Pancreas (tissue), 10 donors: ENCODE results near the gene SNUPN. TPM values are rescaled to one million over a fixed set of nuclear protein-coding genes. Genes with fewer than 3 reads are reported as not detected.

Experiments used
- ATAC-seq, 4 donors: fragments of 200-7000 bp; cut with Tn5 transposase; one replicate each; pipeline versions ENCODE4 v1.8.0 to v1.9.1; 2020; ENCODE audit warnings: mild to moderate bottlenecking in 4 of 4, moderate library complexity in 4 of 4
- DNase-seq, 6 donors: peaks; one replicate each; pipeline ENCODE4 v3.0.0-alpha.2; 2020
- FAIRE-seq: peaks from 2 replicates; lab custom pipeline; 2012; peaks lifted over from hg19 to GRCh38; lab: Jason Lieb, UNC
- H3K27ac ChIP-seq, 4 donors: fragments of 200-600 bp; sonication (generic); 1 replicate in 3 of 4; 2 replicates in 1 of 4; pipeline versions ENCODE4 v1.5.0 to v1.8.0; 2020
- H3K27me3 ChIP-seq, 4 donors: fragments of 200-600 bp; one replicate each; pipeline ENCODE4 v1.8.0; 2021
- H3K36me3 ChIP-seq, 3 donors: fragments of 200-600 bp; sonication (generic) in 1 of 3; one replicate each; pipeline versions ENCODE4 v1.5.0 to v1.8.0; 2020 to 2021
- H3K4me1 ChIP-seq, 3 donors: fragments of 200-600 bp; one replicate each; pipeline ENCODE4 v1.8.0; 2021
- H3K4me3 ChIP-seq, 4 donors: fragments of 200-600 bp; sonication (generic) in 2 of 4; one replicate each; pipeline versions ENCODE4 v1.5.0 to v1.8.0; 2020 to 2021
- H3K9me3 ChIP-seq, 4 donors: fragments of 200-600 bp; one replicate each; pipeline ENCODE4 v1.8.0; 2021
- CTCF ChIP-seq, 4 donors: fragments of 200-600 bp; sonication (generic) in 3 of 4; IDR thresholded peaks; one replicate each; pipeline versions ENCODE4 v1.5.0 to v1.8.0; 2021; ENCODE audit warnings: antibody characterized with exemption in 4 of 4
- WGBS, 2 donors: extraction: QIAGEN DNeasy Blood & Tissue Kit; methylation state at CpG; one replicate each; pipeline ENCODE4 v1.1.7; 2013; 5-methylcytosine and 5-hydroxymethylcytosine counted together
- intact Hi-C, 3 donors: fragments of 100-400 bp; cut with DNase I; formaldehyde crosslinking; loops; one replicate each; pipeline versions ENCODE4 v1.11.1 to v1.14.2; 2022
- polyA plus RNA-seq, 2 donors: library from polyadenylated mRNA; stranded (reverse); fragments of 200-250 nt; gene quantifications; one replicate each; pipeline ENCODE4 v1.2.3, GENCODE V29; 2013
- total RNA-seq, 6 donors: library from RNA; stranded (reverse); fragmentation: NEBNext Ultra II Directional in 4 of 6; extraction: Animal tissue kit (Norgen Biotek cat#: 25700) in 4 of 6; gene quantifications; one replicate each; pipeline versions ENCODE4 v1.2.1 to v1.2.4, GENCODE V29; 2021 to 2023
- donor health status: healthy with polysubstance abuse.
- donor health status: DM: no; HTN: no; CAD: no; lungs with moderate emphysema.
- donor health status: DM: no; HTN: no; CAD: no.
- donor health status: control.
- donor health status: control.
- donor health status: Bipolar disorder and iron deficiency.
- donor health status: DM: yes; HTN: yes; CAD: no.
- donor health status: DM: no; HTN: no; CAD: no.
- donor health status: DM: no; HTN: no; CAD: no.
- donor health status: DM: yes; HTN: yes; CAD: no.

SNUPN gene
- total and polyA plus RNA-seq, 8 donors: 5.1 to 13.1 (median 7.9) TPM

DNA sequence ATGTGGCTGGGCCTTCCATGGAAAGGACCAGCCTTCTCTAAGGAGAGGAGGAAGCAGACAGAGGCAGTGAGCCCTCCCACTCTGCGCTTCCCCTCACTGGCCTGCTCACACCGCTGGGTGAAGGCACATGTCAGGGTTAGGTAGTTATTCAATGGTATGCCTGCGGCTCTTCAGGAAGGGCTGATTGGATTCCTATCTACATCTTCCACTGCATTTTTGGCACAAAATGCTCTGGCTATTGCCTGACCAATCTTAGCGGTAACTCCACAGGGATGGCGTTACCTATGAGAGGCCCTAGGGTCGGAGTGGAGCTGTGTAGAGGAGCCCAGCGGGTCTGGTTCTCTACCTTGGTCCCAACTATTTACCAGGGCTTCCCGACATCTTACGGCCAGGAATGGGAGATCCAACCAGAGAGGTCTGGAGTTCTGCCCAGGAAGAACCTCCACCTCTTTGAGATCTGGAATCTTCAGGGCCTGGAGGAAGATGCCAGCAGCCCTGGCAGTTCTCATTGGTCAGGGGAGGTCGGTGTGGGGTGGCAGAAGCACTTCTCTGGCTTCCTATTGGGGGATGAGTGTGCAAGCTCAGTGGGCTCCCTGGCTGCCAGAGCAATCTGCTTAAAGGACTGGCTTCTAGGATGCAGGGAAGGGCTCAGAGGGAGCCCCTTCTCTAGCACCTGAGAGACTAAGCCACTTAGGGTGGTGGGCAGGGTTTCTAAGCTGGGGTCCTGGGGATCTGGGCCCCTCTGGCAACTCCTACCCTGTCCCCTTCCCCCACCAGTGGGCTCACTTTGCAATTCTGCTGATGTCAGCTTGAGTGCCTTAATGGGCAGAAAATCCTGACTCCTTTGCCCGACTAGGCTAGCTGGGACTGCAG is 46.4 kb upstream of the SNUPN start:
- peaks cover 9 to 14% (median 10%) of the 10 kb centered on the region in 3 donors for H3K4me1 ChIP-seq
- no peak for DNase-seq
- no peaks in the 10 kb centered on the region for H3K36me3 ChIP-seq
- H3K4me3 ChIP-seq: no peak overlapping the region
- intact Hi-C loops: no loop called here
- no peak for TF ChIP-seq CTCF (IDR thresholded peaks at IDR 0.05)
- H3K27ac ChIP-seq: peak overlapping the region in 2 of 4 donors; percentile 3 to 63
- WGBS, 2 donors: 71 to 73% methylated on average over 11 of the region's 11 CpGs
- no peak for FAIRE-seq
- no peak for ATAC-seq
- no peaks in the 10 kb centered on the region for H3K27me3 ChIP-seq
- H3K9me3 ChIP-seq: no peaks in the 10 kb centered on the region

DNA sequence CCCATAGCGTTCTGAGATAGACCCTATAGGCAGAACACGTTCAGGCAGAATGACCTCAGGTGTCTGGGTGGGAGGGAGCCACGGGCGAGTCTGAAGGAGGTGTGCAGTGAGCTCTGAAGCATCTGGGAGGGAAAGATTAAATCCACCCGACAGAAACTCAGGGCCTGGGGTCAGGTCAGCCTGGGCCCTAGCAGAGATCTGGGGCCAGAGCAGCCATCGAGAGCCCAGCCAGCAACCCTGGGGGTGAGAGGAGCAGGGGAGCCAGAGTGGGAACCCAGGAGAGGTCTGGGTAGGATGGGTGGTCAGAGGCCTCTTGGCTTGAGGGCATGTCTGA is 44.3 kb upstream of the SNUPN start:
- ATAC-seq: no peak
- WGBS, 2 donors: 85 to 86% methylated on average over 6 of the region's 6 CpGs
- Histone ChIP-seq H3K9me3 (no peaks in the 10 kb centered on the region), H3K4me3 (no peak overlapping the region), H3K36me3 (no peaks in the 10 kb centered on the region), H3K27ac (no peak overlapping the region), H3K4me1 (peaks cover 9 to 17% (median 10%) of the 10 kb centered on the region in 3 donors), H3K27me3 (no peaks in the 10 kb centered on the region)
- TF ChIP-seq CTCF (IDR thresholded peaks at IDR 0.05): no peak
- peak in 1 of 6 donors; percentile 35 for DNase-seq
- FAIRE-seq: no peak
- intact Hi-C loops: no loop called here

GRCh38 chr15:75669191-75669878 is 43.8 kb upstream of the SNUPN start:
- no peaks in the 10 kb centered on the region for H3K27me3 ChIP-seq
- peak; percentile 20 to 42 (median 26) for ATAC-seq
- intact Hi-C loops: no loop called here
- H3K4me1 ChIP-seq: peaks cover 9 to 17% (median 10%) of the 10 kb centered on the region in 3 donors
- no peak overlapping the region for H3K4me3 ChIP-seq
- H3K36me3 ChIP-seq: no peaks in the 10 kb centered on the region
- no peak for TF ChIP-seq CTCF (IDR thresholded peaks at IDR 0.05)
- no peak for FAIRE-seq
- H3K27ac ChIP-seq: peak overlapping the region in 1 of 4 donors; percentile 62
- WGBS, 2 donors: 66 to 69% methylated on average over 14 of the region's 14 CpGs
- H3K9me3 ChIP-seq: no peaks in the 10 kb centered on the region
- DNase-seq: peak in 5 of 6 donors; percentile 62 to 77 (median 71)

DNA sequence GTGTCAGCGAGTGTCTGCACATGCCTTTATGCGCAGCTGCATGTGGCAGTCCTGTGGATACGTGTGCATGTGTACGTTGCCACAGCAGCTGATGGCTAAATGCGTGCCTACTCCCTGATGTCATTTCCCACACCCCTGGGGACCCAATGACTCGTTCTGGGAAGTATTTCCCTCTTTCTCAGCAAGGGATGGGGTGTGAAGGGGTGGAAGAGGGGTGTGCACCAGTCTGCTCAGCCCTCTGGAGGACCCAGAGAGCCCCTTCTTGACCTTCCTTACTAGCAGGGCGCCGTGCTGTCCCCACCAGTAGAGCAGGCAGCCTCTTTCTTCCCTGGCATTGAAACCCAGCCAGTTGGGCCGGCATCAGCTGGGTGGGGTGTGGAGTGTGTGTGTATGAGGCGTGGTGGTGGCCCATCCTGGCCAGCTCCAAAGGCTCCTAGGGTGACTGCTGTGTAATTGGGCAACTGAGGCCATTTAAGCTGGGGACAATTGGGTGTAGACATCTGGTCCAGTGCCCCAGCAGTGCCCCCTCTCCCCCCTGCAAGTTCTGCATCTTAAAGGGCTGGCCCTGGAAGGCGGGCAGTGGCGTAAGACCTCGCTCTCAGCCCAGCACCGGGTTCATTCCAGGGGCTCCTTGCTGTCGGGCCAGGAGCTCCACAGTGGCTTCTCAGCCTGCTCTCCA is 41.4 kb upstream of the SNUPN start:
- Histone ChIP-seq H3K4me3 (no peak overlapping the region), H3K9me3 (no peaks in the 10 kb centered on the region), H3K36me3 (no peaks in the 10 kb centered on the region), H3K27ac (peak overlapping the region in 3 of 4 donors; percentile 42 to 68 (median 54)), H3K27me3 (no peaks in the 10 kb centered on the region), H3K4me1 (peaks cover 8 to 19% (median 19%) of the 10 kb centered on the region in 3 donors)
- 74 to 79% methylated on average over 15 of the region's 15 CpGs for WGBS, 2 donors
- intact Hi-C loops: no loop called here
- FAIRE-seq (no peak), ATAC-seq (peak in 3 of 4 donors; percentile 19 to 56 (median 39)), DNase-seq (peak in 2 of 6 donors; percentile 45 to 47)
- TF ChIP-seq CTCF (IDR thresholded peaks at IDR 0.05): no peak
